ENCODE data around the gene RAB5B.
A peak's percentile ranks its signal among the peaks of the same experiment; 100 is the strongest.
"Not testable (repeated sequence)": the region's sequence is repeated elsewhere in the genome, so short reads cannot be mapped to it uniquely, and the experiment has no call there.

Gene RAB5B

DNA sequence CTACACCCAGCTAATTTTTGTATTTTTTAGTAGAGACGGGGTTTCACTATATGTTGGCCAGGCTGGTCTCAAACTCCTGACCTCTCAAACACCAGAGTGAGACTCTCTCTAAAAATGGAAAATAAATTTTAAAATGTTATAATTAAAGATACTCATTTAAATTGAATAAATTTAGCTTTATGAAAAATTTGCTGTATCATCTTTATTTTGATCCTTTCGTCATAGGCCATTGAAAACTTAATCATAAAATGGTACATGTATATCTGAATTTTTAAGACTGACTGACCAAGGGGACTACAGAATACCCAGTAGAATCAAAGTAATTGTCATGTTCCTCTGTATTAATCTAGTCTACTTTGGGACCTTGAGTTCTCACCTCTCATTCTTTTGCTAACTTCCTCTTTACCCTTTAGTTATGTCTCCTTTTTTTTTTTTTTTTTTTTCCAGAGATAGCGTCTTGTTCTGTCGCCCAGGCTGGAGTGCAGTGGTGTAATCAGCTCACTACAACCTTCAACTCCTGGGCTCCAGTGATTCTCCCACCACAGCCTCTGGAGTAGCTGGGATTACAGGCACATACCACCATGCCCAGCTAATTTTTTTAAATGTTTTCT, 9.5 kb downstream of the RAB5B start:
- DNase-seq (ENCODE audit: low read depth in 2 of 2), result no peak

DNA sequence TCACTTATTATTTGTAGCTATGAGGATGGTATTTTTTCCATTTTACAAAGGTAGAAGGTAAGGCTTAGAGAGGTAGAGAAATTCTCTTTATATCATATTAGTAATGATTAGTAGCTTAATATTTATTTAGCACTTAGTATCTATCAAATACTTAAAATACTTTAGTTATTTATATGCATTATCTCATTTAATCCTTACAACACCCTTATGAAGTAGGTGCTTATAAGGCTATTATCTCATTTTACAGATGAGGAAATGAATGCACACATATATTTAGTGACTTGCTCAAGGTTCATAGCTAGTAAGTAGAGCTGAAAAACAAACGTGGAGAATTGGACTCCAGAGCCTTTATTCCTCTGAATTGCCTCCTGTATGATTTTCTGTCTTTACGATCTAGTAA, 11.0 kb downstream of the RAB5B start:
- no peak for DNase-seq (ENCODE audit: low read depth in 2 of 2)

- no peak for DNase-seq (ENCODE audit: low read depth in 2 of 2)
These were observed 11.5 kb downstream of the RAB5B start for GRCh38 chr12:55985341-55985740.

GRCh38 chr12:55985976-55986375, 12.1 kb downstream of the RAB5B start:
- not testable (repeated sequence) for DNase-seq (ENCODE audit: low read depth in 2 of 2)

GRCh38 chr12:55991110-55991509, 17.2 kb downstream of the RAB5B start:
- no peak for DNase-seq (ENCODE audit: low read depth in 2 of 2)

- DNase-seq (ENCODE audit: low read depth in 2 of 2), result no peak
These were observed 19.5 kb downstream of the RAB5B start for GRCh38 chr12:55993230-55993853.

- DNase-seq (ENCODE audit: low read depth in 2 of 2), result no peak
These were observed 21.5 kb downstream of the RAB5B start for GRCh38 chr12:55995366-55995765.

GRCh38 chr12:55996201-55996714, 22.4 kb downstream of the RAB5B start:
- no peak for DNase-seq (ENCODE audit: low read depth in 2 of 2)

- DNase-seq (ENCODE audit: low read depth in 2 of 2), result peak in 1 of 2 donors; percentile 14
These were observed 23.0 kb downstream of the RAB5B start, which contains the start of gene SUOX for GRCh38 chr12:55996715-55997534. TSS of gene SUOX (plus strand) at chr12:55997276. CDS start at chr12:56002222, 4,946 bp downstream.

DNA sequence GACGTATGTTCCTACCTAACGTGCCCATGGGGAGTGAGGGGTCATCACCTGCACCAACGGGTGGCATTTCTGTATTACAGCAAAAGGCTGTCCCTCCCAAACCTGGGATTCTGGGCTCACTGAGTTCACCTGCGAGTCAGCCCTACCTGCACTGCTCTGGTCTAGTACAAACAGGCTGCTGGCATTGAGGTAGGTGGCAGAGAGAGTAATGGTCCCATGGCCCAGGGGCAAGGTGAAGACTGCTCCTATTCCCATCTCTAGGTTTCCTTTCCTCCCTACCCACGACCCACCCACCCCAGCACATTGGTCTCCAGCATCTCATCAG, 23.6 kb downstream of the RAB5B start:
- no peak for DNase-seq (ENCODE audit: low read depth in 2 of 2)

- not testable (repeated sequence) for DNase-seq (ENCODE audit: low read depth in 2 of 2)
These were observed 25.6 kb downstream of the RAB5B start for GRCh38 chr12:55999522-55999921.

DNA sequence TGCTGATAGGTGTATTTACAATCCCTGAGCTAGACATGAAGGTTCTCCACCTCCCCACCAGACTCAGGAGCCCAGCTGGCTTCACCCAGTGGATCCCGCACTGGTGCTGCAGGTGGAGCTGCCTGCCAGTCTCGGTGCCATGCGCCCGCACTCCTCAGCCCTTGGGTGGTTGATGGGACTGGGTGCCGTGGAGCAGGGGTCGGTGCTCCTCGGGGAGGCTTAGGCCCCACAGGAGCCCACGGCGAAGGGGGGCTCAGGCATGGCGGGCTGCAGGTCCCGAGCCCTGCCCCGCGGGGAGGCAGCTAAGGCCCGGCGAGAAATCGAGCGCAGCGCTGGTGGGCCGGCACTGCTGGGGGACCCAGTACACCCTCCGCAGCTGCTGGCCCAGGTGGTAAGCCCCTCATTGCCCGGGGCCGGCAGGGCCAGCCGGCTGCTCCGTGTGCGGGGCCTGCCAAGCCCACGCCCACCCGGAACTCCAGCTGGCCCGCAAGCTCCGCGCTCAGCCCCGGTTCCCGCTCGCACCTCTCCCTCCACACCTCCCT, 26.2 kb downstream of the RAB5B start:
- not testable (repeated sequence) for DNase-seq (ENCODE audit: low read depth in 2 of 2)

- no peak for DNase-seq (ENCODE audit: low read depth in 2 of 2)
These were observed 27.7 kb downstream of the RAB5B start for GRCh38 chr12:56001487-56002100.

- not testable (repeated sequence) for DNase-seq (ENCODE audit: low read depth in 2 of 2)
These were observed 29.5 kb downstream of the RAB5B start for GRCh38 chr12:56003376-56003775.

- no peak for DNase-seq (ENCODE audit: low read depth in 2 of 2)
These were observed 30.3 kb downstream of the RAB5B start for GRCh38 chr12:56004211-56004610.

DNA sequence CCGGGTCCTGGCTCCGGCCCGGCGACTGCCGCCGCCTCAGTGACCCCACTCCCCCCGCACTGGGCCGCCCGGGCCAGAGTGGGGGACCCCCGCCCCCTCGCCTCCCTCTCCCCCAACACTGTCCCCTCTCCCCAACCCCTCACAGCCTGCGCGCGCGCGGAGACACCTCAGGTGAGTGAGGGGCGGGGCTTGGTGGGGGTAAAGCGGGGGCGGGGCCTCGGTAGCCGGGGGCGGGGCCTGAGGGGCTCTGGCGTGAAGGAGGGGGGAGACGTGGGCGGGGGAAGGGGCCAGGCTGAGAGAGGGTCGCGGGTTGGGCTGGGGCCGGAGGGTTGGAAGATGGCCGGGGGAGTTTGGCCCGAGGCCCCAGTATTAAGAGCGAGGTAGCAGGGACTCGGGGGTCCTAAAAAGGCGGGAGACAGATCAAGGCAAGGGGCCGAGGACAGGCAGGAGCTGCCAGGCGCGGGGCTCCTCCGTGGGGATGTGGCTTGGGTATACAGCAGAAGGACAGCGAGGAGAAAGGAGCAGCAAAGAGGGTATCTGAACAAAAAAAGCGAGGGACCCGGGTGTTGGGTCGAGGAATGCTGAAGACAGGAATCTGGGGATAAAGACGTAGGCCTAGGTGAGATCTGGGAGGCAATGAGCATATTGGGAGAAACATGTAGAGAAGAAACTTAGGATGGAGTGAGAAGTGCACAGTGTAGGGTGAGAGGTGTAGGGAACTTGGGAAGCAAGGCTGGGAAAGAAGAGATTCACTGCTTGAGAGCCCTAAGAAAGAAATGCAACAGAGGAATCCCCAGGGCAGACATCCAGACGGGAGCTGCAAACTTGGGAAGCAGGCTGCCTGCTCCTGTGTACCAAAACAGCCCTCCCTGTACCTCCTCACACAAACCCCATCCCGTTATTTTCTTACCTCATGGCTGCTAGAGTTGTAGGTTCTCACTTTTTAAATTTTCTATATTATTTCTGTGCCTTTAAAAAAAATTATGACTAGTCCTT, 34.0 kb downstream of the RAB5B start:
- DNase-seq (ENCODE audit: low read depth in 2 of 2), result peak; percentile 55 to 57

DNA sequence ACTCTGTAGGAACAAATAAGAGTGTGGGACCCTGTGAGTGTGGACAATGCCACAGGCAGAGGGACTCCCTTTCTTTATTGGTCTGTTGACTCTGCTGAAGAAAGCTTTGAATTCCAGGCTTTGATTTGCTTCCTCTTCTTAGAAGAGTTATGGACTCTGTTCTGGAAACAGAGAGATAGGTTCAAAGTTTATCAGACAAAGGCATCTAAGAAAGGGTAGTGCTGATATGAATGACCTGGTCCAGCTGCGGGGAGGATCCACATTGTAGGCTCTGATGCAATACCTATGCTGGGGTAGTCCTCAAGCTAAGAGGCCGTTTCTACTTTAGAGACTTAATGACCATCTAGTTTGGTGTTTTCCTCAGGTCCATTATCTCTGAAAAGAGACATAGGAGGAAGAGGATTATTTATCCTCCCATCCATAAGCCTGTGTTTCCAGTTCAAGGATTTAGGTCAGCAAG, 36.3 kb downstream of the RAB5B start:
- no peak for DNase-seq (ENCODE audit: low read depth in 2 of 2)

DNA sequence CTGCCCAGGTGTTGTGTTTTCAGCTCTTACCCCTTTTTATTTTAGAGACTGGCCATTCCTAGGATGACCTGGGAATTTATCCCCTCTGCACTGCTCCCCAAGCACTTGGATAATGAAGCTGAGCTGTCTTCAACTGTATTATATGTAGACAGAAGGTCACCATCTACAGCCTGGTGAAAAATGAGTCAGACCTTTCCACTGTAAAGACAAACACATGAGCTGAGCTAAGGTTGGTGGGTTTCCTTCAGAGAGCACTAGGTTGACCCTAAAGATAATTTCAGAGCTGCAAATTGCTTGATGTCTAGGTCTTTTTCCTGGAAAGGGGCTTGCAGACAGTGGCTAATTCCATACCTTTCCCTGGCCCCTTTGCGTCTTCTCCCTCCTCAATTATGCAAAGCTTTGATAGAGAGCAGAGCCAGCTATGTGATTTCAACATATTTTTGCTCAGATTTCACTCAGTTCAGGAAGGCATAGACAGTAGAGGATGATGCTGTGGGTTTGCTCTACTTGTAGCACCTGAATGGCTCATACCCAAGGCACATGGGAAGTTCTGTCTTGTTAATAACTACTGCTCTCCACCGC, 37.7 kb downstream of the RAB5B start:
- DNase-seq (ENCODE audit: low read depth in 2 of 2), result no peak

DNA sequence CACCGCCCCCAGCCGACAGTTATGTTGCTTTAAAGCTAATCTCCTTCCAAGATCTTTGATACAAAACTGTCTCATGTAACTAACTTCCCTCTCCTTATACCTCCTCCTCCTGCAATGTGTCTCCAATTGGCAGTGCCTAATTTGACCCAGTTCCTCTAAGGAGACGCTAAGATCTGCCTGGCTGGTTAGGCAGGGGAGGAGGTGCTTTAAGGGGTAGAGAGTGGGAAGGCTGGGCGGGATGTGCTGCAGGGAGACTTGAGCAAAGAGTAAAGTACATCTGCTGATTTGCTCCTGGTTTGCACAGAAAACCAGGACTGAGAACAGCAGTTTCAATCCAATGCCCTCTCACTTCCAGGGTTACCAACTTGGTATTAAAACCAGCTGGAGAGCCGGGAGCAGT, 39.6 kb downstream of the RAB5B start:
- DNase-seq (ENCODE audit: low read depth in 2 of 2), result no peak

DNA sequence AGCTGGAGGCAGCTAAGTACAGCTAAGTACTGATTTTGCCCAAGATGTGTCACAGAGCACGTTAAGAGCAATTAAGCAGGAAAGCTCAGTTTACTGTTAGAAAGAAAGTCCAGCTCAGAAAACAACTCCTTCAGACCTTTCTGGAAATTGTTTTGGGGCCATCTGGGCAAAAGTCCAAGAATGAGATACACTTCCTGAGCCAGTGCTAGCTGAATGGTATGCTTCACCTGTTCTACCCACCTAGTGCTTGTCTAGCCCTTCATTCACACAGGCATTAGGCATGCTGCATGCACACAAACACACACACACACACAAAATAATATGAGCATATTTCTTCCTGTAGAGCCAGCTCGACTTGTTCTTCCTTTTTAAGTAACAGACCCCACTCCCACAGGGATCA, 40.3 kb downstream of the RAB5B start:
- no peak for DNase-seq (ENCODE audit: low read depth in 2 of 2)

All from stimulated activated CD8-positive, alpha-beta memory T cell treated with anti-CD3 and anti-CD28 coated beads, Interleukin-2, amount 100 ng/mL, for 48 hours (primary cell).